ENCODE data around the gene MAST3.

DNA sequence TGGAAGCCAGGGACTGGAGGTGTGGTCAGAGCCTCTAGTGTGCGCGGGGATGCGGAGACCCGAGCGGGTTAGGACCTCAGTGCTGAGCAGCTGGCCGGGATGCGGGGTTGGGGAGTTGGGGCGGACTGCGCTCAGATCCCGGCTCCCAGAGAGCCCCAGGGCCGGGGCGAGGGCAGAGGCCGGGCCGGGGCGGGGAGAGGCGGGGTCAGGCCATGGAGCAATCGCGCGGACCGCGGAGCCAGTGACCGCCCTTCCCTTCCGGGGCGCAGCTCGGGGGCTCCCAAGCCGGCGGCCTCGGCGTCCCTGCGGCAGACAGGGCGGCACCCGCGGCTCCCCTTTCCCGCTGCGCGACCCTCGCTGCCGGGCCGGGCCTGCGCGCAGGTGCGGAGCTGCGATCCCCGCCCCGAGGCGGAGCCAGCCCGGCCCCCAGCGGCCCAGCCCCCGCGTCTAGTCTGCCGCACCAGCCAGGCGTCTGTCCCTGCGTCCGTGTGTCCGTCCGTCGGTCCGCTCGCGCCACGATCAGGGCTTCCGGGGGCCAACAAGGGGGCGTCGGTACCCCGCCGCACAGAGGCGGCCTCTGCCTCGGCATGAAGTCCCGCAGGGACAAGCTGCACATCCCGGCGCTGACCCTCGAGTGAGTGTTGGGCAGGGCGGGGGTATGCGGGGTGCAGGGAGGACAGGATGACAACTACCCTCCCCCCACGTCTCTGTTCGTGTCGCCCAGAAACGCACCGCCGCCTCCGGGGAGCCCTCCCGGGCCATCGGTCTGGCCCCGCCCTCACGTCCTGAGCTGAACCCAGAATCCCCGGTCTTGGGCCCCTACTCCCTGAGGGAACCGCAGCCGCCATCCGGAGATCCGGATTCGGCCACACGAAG is 12.4 kb downstream of the MAST3 start:
- TF ChIP-seq CTCF (conservative IDR thresholded peaks at IDR 0.05; ENCODE audit: low read length) (no peak), EZH2phosphoT487 (IDR thresholded peaks at IDR 0.05; ENCODE audit: borderline replicate concordance, low read depth, low read length) (no peak)
